Epithelial cell of proximal tubule (primary cell): ENCODE measurements around the gene MRPL3. TPM values are rescaled to one million over a fixed set of nuclear protein-coding genes. Genes with fewer than 3 reads are reported as not detected.

Source experiments
- DNase-seq: peaks from one replicate; pipeline ENCODE4 v3.0.0-alpha.2; 2011; ENCODE audit warnings: low read depth
- H3K4me3 ChIP-seq: 2 replicates; pipeline ENCODE4 v1.5.1; 2011; ENCODE audit warnings: low read depth, mild to moderate bottlenecking, low read length
- CTCF ChIP-seq: conservative IDR thresholded peaks from 2 replicates; pipeline ENCODE4 v1.5.1; 2012; ENCODE audit warnings: low read depth, mild to moderate bottlenecking, low read length
- total RNA-seq: library from RNA; depleted of rRNA; stranded (reverse); fragments of >200 nt; gene quantifications from 2 replicates; pipeline ENCODE4 v1.2.3, GENCODE V29; 2015

The MRPL3 gene
- total RNA-seq, 1 donor from 2014 or later, result 149 TPM

GRCh38 chr3:131454501-131454900 is 48.3 kb downstream of the MRPL3 start:
- H3K4me3 ChIP-seq, result no peak overlapping the region
- DNase-seq, result peak; percentile 83
- TF ChIP-seq CTCF, result no peak

- DNase-seq, result no peak
- no peak for TF ChIP-seq CTCF
- no peak overlapping the region for H3K4me3 ChIP-seq
These were observed 49.2 kb downstream of the MRPL3 start for GRCh38 chr3:131453533-131453932.

GRCh38 chr3:131447349-131447748 is 55.4 kb downstream of the MRPL3 start:
- no peak for DNase-seq
- no peak for TF ChIP-seq CTCF
- no peak overlapping the region for H3K4me3 ChIP-seq

- no peak overlapping the region for H3K4me3 ChIP-seq
- TF ChIP-seq CTCF, result no peak
- DNase-seq, result no peak
These were observed 58.6 kb downstream of the MRPL3 start for GRCh38 chr3:131444180-131444579.

- TF ChIP-seq CTCF, result no peak
- DNase-seq, result no peak
- no peak overlapping the region for H3K4me3 ChIP-seq
These were observed 63.7 kb downstream of the MRPL3 start for GRCh38 chr3:131439084-131439483.

- no peak for DNase-seq
- H3K4me3 ChIP-seq, result no peak overlapping the region
- no peak for TF ChIP-seq CTCF
These were observed 67.8 kb downstream of the MRPL3 start for GRCh38 chr3:131435000-131435399.

GRCh38 chr3:131432441-131432840 is 70.3 kb downstream of the MRPL3 start:
- no peak overlapping the region for H3K4me3 ChIP-seq
- DNase-seq, result no peak
- no peak for TF ChIP-seq CTCF
